GM19239 (cell line): ENCODE results near the gene USP2.

Experiments used
- DNase-seq: peaks from one replicate; pipeline ENCODE4 v3.0.0; 2011; ENCODE audit warnings: low spot score; ENCODE audit not compliant: insufficient read length
- FAIRE-seq: peaks from 2 replicates; lab custom pipeline; 2011; peaks lifted over from hg19 to GRCh38; lab: Jason Lieb, UNC

Gene USP2, protein sequence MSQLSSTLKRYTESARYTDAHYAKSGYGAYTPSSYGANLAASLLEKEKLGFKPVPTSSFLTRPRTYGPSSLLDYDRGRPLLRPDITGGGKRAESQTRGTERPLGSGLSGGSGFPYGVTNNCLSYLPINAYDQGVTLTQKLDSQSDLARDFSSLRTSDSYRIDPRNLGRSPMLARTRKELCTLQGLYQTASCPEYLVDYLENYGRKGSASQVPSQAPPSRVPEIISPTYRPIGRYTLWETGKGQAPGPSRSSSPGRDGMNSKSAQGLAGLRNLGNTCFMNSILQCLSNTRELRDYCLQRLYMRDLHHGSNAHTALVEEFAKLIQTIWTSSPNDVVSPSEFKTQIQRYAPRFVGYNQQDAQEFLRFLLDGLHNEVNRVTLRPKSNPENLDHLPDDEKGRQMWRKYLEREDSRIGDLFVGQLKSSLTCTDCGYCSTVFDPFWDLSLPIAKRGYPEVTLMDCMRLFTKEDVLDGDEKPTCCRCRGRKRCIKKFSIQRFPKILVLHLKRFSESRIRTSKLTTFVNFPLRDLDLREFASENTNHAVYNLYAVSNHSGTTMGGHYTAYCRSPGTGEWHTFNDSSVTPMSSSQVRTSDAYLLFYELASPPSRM

DNA sequence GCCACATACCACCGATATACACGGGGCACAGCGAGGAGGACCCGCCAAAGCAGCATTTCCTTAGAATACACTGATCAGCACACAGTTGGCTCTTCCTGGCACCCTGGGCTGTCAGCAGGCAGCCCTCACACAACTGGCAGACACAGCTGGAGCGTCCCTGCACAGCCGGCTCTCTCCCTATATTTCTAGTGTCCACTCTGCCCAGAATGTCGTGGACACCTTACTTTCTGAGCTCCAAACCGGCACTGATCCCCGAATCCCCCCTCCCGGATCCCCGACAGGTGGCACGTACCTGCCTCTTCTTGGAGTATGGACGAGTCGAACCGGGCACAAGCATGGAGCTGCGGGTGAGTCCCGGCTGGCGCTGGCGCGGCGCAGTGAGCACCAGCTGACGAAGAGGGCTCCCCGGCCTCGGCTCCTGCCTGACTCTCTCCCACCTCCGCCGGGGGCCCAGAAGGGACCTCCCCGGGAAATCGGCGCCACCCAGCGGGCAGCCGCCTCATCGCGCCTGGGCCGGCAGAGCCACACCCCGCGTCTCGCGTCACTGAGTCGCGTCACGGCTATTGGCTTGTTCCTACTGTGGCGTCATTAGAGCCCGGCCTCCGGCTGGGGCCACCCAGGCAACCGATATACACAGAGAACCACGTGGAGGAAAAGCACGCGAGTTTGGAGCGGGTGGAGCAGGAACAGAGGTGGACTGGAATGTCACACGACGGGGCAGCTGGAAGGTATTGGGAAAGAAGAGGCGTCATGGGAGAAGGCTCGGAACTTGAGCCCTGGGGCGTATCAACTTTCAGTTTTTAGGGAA is at the start of gene USP2:
USP2 (minus strand) TSS at position 510 of the 808 bp plus-strand sequence. CDS start 8,210 bp downstream, outside the sequence.
- FAIRE-seq (peak; percentile 93), DNase-seq (peak; percentile 88)

DNA sequence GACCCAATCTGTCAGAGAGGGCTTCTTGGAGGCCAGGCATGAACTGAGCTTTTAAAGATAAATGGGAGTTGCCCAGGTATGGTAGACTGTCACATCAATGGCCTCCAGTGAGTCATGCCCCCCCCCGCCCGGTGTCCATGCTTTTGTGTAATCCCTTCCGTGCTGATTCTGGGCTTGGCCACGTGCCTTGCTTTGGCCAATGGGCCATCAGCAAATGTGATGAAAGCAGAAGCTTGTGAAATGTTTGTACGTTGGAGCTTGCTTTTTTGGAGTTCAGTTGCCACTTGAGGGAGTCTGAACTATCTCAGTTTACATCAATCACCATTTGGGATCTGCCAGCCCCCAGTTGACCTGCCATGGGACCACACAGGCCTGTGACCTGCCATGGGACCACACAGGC is 45.8 kb upstream of the USP2 start:
- FAIRE-seq (no peak), DNase-seq (no peak)

DNA sequence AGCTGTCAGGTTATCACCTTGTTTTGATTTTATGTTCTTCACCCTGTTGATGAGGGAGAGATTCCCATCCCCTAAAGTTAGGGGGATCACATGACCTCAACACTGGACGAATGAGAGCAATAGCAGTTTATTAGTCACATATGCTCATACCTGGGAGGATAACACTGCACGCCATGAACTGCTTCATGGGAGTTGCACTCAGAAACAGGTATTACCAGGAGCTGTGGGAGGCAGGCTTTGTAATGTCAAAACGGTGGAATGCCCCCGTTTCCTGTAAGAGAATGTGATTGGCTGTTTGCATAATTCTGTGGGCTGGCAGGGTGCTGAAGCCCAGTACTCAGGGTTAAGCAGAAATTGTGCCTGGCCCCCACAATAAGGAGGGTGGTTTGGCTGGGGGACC is 44.7 kb upstream of the USP2 start:
- DNase-seq, result no peak
- FAIRE-seq, result no peak

DNA sequence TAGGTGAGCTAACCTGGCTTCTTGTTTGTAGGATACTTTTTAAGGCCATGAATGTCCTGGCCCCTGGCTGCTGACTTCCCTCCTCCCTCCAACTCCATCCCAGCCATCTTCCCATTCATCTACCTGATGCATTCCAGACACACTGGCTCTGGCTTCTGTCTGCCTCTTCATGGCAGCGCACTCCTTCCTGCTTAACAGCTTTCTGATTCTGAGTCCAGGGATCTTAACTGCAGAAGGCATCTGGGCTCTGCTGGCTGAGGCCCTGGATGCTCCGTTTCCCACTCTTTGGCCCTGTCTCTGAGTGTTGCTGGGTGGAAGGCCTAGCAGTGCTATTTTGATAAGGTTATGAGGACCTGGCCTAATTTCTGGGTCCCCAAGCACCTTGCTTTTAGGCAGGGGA is 43.3 kb upstream of the USP2 start:
- no peak for FAIRE-seq
- DNase-seq, result no peak

DNA sequence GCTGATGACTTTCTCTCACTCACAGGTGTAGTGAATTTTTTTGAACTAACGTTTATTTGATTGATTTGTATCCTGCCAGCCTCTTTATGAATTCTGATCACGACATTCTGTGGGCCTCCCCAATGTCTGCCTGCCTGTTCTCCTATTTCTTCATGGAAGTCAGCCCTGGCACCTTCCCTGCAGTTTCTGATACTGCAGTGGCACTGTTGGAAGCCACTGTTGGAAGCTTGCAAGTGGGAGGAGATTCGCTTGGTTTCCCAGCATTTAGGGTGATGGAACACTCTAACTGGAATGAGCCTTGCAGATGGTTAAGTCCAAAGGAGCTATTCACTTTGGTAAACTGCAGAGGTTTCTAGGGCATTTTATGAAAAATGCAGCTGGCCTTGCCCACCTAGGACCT is 42.8 kb upstream of the USP2 start:
- FAIRE-seq, result no peak

DNA sequence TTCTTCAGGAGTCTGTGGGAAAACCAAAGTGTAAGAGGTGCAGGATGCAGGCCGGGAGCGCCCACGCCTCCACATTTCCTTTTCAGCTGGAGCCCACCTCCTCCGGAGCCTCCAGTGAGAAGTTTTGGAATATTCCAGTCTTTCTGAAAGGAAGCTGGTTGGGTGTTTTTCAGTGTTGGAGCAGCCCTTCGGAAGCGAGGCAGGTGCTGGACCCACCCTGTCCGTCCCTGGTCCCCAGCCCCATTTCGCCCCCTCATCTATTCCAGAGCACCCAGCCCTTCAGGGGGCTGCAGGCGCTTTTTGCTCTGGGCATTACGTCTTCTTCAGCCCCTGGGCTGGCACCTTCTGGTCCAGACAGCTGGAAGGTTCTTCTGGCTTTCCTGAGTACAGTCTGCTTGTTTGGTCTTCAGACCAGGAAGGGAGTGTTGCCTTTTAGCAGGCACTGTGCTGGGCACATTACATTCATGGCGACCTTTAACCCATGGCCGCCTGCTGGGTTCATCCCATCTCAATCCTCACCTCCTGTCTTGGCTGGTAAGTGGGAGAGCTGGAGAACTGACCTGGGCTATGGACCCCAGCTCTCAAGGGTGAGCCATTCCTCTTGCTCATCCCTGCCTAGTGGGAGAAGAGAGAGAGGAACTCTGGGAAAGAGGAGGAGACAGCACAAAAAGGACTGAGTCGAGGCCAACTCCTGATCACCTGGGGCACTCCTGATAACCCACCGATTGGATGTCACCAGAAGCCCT is 42.2 kb upstream of the USP2 start:
- no peak for DNase-seq
- FAIRE-seq, result no peak

More for the DNA sequence above, 42.8 kb upstream of the USP2 start:
- no peak for DNase-seq

DNA sequence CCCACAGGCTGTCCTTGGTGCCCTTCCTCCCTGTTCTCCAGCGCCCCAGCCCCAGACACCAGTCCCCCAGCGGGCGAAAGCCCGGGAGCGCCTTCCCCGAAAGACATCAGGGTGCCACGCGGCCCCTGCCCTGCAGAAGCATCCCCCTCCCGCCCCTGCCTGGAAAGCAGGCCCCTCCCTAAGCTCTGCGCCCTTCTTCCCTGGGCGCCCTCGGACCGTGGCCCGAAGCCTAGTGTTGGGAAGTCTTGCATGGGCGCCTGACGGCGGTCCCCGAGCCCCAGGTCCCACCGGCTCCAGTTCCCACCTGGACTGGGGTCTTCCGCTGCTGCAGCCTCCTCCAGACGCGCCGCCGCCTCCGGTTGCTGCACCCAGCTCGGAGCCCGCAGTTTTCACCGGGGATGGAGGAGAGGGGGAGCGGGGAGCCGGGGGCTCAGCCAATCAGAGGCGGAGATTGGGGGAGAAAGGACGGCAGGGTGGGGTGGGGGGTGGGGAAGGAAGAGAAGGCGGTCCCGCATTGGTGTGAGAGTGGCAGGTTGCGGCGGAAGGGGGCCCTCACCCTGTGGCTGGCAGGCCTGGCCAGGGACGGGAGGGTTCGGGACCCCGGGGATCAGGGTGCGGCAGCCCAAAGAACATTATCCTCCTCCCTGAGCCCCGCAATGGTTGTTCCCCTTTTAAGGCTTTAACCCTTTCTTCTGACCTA is 41.5 kb upstream of the USP2 start, which contains the start of gene THY1:
THY1 (minus strand) TSS at position 364 of the 700 bp plus-strand sequence. CDS start 2,267 bp downstream, outside the sequence.
- FAIRE-seq, result no peak
- no peak for DNase-seq

DNA sequence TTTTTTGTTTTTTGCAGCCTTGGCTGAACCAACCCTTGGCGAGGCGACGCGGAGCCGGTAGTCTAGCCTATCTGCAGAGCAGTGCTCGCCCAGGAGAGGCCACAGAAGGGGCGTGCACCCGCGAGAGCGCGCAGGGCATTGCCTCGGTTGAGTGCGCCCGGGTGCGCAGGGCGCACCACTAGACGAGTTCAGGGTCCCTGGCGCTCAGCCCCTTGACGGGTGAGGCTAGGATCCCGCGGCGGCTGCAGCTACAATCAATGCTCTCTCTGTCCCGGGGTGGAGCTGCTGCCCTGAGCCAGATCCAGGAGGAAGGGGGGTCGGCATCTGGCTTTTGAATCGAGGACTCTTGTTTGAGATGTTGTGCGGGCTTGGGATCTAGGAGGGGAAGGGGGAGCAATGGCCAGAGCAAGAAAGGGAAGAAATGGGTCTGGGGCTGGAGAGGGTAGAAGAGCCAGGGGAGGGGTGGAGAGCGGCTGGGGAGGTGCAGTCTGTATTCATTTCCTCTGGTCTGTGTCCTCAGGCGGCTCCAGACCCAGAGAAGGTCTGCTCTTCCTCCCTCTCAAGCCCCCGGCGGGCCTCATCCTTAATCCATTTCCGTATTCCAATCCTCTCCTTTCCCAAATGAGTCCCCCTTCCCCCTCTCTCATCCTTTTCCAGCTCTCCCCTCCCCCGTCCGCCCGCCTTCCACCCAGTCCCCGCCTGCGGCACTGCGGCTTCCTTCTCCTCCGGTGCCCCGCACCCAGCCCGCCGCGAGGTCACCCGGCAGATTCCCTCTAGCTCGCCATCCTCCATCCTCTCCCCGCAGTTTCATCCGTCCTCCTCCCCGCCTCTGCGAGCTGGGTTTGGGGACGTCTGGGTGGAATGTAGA is 40.7 kb upstream of the USP2 start:
- FAIRE-seq (no peak), DNase-seq (no peak)

DNA sequence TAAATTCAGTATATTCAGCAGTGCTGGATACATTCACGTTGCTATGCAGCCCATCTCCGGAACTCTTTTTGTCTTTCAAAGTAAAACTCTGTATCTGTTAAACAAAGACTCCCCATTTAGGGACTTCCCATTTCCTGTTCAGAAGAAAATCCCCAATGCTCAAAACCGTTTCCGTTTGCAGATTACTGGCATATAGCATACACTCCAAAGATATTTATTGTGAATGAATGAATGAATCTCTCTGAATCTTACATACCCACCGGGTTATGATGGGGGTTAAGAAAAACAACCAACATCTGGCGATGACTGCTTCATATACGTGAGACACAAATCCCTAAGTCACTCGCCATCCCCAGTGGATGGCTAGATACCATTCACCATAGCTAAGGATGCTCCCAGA is 39.9 kb upstream of the USP2 start:
- no peak for FAIRE-seq
- DNase-seq, result no peak

DNA sequence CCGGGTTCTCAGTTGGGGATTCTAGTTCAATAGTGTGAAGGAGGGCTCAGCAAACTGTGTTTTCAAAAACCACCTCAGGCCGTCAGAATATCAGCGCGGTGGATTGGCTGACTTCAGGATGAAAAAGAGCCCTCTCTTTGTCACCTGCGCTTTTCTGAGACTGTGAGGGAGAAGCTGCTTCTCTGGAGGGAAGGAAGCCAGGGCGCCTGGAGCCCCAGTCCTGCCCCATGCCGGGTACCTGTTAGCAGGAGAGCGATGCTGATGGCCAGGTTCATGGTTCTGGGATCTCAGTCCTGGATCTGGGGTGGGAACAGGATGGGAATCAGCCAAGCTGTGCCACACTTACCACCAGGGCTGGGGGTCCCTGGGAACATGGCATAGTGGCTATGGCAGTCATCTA is 39.1 kb upstream of the USP2 start:
- FAIRE-seq (no peak), DNase-seq (no peak)

DNA sequence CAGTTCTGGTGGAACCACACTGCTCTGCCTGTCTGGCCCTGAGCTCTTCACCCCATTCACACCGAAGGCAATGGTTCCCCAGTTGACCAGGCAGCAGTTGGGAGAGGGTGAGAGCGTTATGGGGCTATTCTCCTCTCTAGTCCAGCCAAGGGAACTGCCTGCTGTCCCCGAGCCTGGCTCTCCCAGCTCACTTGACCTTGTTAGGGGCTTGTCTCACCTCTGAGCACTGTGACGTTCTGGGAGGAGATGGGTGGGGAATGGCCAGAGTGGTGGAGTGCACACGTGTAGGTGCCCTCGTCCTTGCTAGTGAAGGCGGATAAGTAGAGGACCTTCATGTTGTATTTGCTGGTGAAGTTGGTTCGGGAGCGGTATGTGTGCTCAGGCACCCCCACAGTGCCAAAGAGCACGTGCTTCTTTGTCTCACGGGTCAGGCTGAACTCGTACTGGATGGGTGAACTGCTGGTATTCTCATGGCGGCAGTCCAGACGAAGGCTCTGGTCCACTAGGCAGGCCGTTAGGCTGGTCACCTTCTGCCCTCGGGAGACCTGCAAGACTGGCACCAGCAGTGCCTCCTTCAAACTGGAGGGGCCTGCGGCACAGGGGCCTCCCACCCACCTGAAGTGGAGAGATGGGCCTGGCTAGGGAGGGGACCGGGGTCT is 38.5 kb upstream of the USP2 start:
- no peak for FAIRE-seq

DNA sequence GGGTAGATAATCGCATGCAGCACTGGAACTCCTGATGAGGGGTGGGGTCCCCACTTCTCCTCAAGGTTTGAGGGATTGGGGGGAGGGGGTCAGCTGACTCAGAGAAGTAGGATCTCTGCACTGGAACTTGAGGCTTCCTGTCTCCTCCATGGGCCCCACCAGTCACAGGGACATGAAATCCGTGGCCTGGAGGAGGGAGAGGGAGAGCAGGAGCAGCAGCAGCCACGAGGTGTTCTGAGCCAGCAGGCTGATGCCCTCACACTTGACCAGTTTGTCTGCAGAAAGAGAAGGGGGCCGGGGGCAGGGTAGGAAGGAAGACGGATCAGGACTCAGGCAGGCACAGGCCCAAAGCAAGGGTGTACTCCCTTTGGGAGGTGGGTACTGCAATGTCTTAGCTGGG is 37.8 kb upstream of the USP2 start:
- no peak for DNase-seq
- FAIRE-seq, result no peak

More for the DNA sequence above, 38.5 kb upstream of the USP2 start:
- no peak for DNase-seq

DNA sequence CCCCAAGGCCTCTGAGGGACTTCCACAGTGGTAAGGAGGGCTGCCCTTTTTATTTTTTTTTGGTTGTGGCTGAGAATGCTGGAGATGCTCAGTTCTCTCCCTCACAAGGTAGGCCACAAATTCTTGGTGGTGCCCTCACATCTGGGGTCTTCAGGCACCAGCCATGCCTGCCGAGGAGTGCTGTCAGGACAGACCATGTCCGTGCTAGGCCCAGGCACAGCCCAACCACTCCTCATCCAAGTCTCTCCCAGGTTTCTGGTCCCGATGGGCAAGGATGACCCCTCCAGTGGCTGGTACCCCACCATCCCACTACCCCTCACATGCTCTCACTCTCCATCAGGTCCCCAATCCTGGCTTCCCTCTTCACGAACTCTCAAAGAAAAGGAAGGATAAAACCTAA is 37.3 kb upstream of the USP2 start:
- FAIRE-seq, result no peak
- no peak for DNase-seq

DNA sequence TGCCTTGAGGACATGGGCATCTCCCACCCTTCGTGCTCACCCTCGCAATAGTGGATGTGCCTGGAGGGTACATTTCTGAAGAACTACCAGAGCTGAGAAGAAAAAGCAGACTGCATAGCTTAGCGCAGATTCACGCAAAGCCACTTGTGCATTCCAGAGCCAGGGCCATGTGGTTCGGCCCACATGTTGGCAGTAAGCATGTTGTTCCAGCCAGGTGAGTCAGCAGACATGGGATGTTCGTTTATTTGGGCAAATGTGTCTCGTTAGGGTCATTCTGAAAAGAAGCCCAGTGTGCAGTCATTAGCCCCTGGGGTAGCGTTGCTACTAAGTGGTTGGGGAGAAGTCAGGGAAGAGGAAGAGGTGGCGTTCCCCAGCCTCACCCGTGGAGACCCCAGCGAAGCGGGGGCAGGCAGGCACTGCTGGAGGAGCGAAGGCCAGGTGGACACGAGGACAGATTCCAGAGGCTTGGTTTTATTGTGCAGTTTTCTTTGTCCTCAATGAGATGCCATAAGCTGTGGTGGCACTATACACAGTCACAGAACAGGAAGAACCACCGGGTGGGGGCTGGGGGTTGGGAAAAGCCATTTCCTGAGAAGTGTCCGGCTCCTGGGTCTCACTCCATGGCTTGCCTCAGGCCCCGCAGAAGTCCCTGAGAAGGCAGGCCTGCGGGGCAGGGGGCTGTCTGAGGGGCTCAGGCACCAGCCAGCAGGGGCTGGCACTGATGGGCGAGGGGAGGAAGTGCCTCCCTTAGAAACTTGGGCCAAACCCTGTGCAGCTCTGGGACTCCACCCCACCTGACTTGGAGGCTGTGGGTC is 36.4 kb upstream of the USP2 start:
- DNase-seq (no peak), FAIRE-seq (no peak)

DNA sequence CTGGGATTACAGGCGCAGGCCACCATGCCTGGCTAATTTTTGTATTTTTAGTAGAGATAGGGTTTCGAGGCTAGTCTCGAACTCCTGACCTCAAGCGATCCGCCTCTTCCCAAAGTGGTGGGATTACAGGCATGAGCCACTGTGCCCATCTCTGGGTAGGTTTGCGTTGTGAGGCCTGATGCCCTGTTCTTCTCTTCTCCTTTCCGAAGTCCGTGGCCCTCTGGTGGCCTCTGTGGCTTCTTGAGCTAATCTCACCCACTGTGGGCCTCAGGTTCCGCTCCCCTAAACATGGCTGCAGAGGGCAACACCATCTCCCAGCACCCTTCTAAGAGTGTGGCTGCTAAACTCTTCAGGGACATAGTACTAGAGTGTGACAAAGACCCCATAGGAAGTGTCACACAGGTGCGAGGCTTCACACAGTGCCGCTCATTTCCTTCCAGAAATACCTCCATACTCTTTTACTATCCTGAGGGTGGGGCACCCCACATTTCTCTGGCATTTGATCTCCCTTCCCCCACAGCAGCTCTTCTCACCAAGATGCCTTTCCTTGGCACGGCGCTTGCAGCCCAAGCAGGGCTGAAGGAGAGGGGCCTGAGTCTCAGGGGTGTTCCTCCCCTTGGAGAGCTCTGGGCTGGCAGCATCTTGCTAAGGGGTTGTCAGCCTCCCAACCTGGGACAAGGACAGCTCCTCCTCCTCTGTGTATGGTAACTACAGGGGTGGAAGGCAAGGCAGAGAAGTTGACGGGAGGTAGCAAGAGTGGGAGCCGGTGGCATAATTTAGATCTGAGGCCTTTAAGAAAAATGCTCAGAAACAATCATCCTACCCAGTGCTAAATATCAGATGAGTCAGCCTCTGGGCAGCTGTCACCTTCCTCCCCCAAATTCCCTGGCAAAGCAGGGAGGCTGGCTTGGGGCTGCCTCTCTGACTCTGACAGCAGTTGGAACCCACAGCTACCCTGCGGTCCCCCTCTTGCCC is 35.4 kb upstream of the USP2 start:
- FAIRE-seq (no peak), DNase-seq (no peak)

DNA sequence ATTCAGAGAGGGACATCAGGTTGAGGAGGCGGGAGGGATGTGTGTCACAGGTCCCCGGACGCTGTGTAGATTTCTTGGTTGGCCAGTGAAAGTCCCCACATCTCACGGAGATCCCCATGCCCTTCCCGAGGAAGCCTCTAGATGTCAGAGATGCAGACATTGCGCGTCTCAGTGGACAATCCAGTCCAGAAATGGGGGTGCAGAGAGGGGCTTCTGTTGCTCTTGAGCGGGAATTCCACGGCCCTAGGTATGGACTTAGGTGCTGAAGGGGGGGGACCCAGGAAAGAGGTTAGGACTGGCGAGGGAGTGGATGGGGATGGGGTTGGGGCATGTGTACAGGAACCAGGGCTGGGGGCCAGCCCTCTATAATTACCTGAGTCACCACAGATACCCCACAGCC is 34.5 kb upstream of the USP2 start:
- FAIRE-seq (no peak), DNase-seq (no peak)
